Measurements from ENCODE around the gene CGNL1.

CGNL1 gene

GRCh38 chr15:57415602-57416001 is 39.3 kb downstream of the CGNL1 start:
- DNase-seq = peak in 1 of 10 donors; percentile 76
- intact Hi-C loops (cut with DNase I) = no loop called here

DNA sequence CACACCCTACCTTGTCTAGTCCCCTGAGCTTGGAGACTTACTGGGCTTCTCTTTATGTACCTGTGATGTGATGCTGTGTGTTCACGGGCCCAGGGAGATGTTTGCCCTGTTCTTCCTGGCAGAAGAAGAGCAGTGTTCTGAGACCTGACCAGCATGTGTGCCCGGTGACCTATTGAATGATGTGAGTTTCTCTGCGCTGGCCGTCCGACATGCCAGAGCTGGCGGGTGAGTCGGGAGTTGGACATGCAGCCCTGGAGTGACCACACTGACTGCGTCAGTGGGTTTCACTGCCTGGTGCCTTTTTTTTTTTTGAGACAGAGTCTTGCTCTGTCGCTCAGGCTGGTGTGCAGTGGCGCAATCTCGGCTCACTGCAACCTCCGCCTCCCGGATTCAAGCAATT is 42.3 kb downstream of the CGNL1 start:
- DNase-seq = no peak
- intact Hi-C loops (cut with DNase I) = no loop called here

DNA sequence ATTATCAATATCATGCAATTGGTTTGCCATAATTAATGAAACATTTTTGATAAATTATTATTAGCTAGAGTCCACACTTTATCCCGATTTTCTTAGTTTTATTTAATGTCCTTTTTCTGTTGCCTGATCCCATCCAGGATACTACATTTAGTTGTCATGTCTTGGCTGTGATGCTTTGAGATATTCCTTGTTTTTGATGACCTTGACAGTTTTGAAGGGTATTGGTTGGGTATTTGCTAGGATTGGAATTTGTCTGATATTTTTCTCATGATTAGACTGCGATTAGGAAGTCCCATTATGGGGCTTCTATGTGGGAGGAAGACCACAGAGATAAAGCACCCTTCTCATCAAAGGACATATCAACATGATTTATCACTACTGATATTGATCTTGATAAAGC is 43.0 kb downstream of the CGNL1 start:
- DNase-seq = no peak
- intact Hi-C loops (cut with DNase I) = no loop called here

DNA sequence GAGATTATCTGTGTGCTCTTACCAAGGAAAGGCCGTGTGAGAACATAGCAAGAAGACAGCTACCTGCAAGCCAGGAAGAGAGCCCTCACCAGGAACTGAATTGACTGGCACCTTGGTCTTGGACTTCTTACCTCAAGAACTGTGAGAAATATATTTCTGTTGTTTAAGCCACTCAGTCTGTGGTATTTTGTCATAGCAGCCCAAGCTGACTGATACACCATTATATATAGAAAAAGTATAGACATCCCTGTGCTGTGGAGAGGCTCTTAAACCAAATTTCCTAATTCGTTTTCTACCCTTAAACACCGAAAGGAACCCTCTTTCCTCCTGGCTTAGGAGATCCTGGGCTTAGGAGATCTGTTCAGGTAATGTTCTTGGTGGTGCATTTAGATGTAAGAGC is 44.8 kb downstream of the CGNL1 start:
- DNase-seq = no peak
- intact Hi-C loops (cut with DNase I) = no loop called here

- no peak for DNase-seq
- intact Hi-C loops (cut with DNase I) = no loop called here
These were observed 45.2 kb downstream of the CGNL1 start for GRCh38 chr15:57421551-57421950.

GRCh38 chr15:57422113-57422754 is 45.9 kb downstream of the CGNL1 start:
- intact Hi-C loops (cut with DNase I) = no loop called here

GRCh38 chr15:57423599-57424140 is 47.4 kb downstream of the CGNL1 start:
- no peak for DNase-seq
- intact Hi-C loops (cut with DNase I) = no loop called here

More at GRCh38 chr15:57422113-57422754, 45.9 kb downstream of the CGNL1 start:
- DNase-seq = no peak

DNA sequence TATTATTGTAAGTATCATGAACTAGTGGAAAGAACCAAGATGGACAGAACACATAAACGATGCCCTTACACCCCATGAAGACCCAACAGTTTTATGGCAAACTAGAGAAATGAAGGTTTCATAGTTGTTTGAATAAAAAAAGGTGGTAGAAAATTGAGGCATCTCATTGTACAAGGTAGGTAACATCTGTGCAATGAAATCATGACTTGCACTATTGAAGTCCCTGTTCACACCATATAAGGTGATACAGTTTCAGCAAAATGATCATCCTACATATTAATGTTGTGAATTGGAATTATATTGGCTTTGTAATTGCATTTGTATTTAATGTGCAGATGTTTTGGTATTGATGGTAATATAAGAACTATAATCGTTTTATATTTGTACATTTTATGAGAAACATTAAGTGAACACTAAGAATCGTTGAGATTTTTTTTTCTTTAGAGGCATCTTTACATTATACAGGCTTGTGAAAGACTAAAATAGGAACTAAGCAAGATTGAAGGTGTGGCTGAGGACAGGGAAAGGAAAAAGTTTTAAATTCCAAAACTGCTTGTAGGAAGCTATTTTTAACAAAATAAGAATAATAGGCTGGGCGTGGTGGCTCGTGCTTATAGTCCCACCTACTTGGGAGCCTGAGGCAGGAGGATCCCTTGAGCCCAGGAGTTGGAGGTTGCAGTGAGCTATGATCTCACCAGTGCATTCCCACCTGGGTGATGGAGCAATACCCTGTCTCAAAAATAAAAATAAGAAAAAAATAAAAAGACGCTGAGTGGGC is 48.5 kb downstream of the CGNL1 start:
- no peak for DNase-seq
- intact Hi-C loops (cut with DNase I) = no loop called here

DNA sequence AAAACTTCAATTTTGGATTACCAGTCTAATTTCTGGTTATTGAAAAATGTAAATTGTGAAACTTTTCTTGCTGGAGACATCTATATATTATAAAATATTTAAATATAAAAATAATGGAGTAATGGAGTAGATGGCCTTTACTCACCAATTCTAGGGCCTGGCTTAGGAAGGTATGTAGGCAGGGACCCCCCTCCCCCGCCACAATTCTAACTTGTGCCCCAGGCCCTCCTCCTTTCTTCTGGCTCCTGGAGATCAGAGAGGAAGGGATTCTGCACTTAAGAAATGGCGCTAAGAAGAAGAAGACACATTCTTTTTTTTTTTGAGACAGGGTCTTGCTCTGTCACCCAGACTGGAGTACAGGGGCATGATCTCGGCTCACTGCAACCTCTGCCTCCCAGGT is 49.5 kb downstream of the CGNL1 start:
- DNase-seq = no peak
- intact Hi-C loops (cut with DNase I) = no loop called here

- intact Hi-C loops (cut with DNase I) = no loop called here
- peak in 1 of 10 donors; percentile 24 for DNase-seq
These were observed 51.1 kb downstream of the CGNL1 start for GRCh38 chr15:57427367-57427821.

DNA sequence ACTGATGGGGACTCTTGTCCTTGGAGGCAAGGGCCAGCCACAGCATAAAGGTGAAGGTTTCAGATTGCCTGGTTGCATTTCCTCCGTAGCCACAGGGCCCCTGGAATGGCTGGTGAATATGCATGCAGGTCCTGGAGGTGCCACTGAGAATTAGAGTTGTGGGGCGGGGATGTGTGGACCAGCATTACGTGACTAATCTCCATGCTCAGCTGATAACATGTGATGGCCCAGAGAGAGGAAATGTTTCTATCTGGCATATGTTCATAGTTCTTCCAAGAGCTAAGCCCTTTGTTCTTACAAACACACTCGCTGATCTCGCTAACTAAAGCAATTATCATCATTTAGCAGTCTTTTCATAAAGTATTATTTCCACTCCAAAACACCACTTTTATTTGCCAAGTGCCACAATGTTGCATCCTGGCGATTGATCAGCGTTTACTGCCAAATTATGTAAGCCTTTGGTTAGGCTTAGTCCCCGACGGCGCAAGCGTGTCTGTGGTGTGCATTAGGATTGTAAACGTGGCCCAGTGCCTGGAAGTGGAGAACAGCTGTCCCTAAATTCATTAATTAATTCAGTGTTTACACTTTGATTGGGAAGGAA is 55.9 kb downstream of the CGNL1 start:
- intact Hi-C loops (cut with DNase I) = no loop called here
- peak in 4 of 10 donors; percentile 19 to 79 (median 46) for DNase-seq

DNA sequence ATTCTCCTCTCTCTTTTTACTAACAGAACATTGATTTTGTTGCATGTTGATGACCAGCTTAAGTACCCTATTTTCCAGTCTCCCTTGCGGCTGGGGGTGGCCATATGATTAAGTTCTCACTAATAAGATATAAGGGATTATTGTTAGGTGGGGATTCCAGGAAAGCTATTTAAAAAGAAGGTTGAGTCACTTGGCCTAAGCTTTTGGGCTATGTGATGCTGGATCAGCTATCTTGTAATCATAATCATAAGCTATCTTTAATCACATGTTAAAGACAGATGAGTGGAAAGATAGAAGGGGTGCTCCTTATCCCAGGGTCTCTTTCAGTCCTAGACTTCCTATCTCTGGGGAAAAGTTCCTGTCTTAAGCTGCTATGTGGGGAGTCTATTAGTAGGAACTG is 59.9 kb downstream of the CGNL1 start:
- intact Hi-C loops (cut with DNase I) = no loop called here
- no peak for DNase-seq

DNA sequence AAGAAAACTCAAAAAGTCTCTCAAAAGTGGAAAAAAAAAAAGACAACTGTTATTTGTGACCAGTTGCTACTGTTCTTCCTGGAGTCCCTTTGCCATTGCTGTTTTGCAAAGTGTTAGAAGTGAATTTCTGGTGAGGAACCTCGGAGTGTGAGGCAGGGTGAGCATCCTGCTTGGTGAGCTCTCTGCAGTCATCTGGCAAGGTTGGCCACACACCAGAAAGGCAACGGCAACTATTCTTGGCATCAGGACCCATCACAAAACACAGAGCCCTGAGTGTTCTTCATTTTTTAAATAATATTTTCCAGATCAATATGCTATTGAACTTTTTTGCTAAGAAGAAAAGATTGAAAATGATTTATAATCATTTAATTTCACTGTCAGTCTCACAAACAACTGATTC is 60.7 kb downstream of the CGNL1 start:
- intact Hi-C loops (cut with DNase I) = no loop called here
- no peak for DNase-seq

DNA sequence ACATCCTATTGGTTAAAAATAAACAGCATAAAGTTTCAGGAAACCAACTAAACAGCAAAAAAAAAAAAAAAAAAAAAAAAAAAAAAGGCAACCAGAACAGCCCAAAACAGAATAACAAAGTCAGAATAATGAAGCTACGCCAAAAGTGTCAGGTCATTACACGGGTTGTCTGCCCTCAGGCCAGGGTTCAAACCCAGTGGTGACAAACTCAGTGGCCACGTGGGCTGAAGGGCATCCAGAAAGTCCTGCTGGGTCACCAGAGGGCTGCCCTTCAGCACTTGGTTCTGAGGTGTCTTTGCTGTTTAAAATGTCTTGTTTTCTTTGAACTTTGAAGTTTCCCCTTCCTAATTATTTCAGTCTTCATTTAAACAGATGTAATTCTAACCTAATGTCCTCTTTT is 61.3 kb downstream of the CGNL1 start:
- no peak for DNase-seq
- intact Hi-C loops (cut with DNase I) = no loop called here

DNA sequence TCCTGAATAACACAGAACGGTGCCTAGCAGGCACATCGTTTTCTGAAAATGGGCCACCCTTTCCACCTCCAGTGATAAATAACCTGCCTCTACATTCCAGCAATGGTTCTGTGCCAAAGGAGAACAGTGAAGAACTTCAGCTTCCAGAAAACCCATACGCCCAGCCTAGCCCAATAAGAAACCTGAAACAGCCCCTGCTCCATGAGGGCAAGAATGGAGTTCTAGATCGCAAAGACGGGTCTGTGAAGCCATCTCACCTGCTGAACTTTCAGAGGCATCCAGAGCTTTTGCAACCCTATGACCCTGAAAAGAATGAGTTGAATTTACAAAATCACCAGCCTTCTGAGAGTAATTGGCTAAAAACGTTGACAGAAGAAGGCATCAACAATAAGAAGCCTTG is 61.9 kb downstream of the CGNL1 start:
- intact Hi-C loops (cut with DNase I) = no loop called here

DNA sequence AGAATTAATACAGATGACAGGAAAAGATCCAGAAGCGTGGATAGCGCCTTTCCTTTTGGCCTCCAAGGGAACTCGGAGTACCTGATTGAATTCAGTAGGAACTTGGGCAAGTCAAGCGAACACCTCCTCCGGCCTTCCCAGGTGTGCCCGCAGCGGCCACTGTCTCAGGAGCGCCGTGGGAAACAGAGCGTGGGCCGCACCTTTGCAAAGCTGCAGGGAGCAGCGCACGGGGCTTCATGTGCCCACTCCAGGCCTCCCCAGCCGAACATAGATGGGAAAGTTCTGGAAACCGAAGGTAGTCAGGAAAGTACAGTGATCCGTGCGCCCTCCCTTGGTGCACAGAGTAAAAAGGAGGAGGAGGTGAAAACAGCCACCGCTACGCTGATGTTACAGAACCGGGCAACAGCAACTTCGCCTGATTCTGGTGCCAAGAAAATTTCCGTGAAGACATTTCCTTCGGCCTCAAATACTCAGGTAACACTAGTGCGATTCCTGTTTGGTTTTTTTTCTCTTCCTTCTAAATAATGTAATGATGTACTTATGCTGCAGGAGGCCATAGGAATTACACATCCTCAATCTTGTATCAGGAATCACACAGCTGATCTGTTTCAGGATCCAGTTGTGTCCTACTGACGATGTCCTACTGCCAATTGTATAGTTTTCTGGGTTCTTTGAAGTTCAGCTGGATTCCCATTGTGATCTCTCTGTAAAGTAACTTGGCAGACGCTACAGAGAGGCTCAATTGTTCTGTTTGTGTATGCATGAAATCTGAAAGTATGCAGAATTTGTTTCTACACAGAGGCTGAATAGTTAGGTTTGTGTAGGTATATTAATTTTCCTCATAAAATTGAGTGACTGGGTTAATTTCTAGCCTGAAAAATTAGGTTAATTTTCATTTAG is 63.1 kb downstream of the CGNL1 start:
- DNase-seq = no peak
- intact Hi-C loops (cut with DNase I) = no loop called here

More for the DNA sequence above, 61.9 kb downstream of the CGNL1 start:
- no peak for DNase-seq

GRCh38 chr15:57440167-57440566 is 63.9 kb downstream of the CGNL1 start:
- intact Hi-C loops (cut with DNase I) = no loop called here
- no peak for DNase-seq

GRCh38 chr15:57440799-57441198 is 64.5 kb downstream of the CGNL1 start:
- DNase-seq = no peak
- intact Hi-C loops (cut with DNase I) = no loop called here

DNA sequence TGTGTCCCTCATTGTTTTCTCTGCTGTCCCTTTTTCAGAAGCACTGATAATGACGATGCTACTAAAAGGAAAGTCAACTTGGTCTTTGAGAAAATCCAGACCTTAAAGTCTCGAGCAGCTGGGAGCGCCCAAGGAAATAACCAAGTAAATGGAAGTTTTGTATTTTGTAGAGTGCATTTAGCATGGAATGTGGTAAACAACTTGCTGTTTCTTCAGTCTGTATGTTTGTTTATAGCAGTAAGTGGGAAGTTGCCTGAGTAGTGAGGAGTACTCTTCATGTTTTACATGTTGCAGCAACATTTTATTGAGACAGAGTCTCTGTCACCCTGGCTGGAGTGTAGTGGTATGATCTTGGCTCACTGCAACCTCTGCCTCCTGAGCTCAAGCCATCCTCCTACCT is 66.0 kb downstream of the CGNL1 start:
- intact Hi-C loops (cut with DNase I) = no loop called here
- DNase-seq = no peak

DNA sequence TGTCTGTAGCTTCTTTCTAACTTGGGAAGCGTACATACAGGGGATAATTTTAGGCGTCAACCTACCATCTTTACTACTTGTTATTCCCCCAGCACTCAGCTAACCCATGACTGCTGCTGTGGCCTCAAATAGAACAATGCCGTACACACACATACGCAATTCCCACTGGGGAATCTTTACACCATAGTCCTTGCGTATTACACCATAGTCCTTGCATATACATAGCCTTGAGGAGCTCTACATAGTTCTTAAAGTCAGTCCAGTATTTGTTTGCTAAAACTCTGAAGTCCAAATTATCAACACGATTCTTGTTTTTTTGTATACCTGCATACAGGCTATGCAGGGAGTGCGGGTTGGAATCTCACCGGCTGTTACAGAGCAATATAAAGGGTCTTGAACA is 67.2 kb downstream of the CGNL1 start:
- no peak for DNase-seq
- intact Hi-C loops (cut with DNase I) = no loop called here
